Endothelial cell of umbilical vein (primary cell): Measurements from ENCODE around the gene SLC7A7.

ENCODE experiments used
- CTCF ChIP-seq, 2 donors: IDR thresholded peaks; 1 replicate in 1 of 2; 2 replicates in 1 of 2; pipeline ENCODE4 v1.5.1; 2011; ENCODE audit warnings: low read length in 2 of 2, mild to moderate bottlenecking in 2 of 2, moderate library complexity in 2 of 2, control low read depth in 1 of 2, inconsistent platforms in 1 of 2, low read depth in 1 of 2; ENCODE audit not compliant: insufficient read depth in 1 of 2; ENCODE audit errors: extremely low read depth in 1 of 2
- EZH2 ChIP-seq: IDR thresholded peaks from 2 replicates; pipeline ENCODE4 v1.6.1; 2012; ENCODE audit warnings: borderline replicate concordance, low read depth, mild to moderate bottlenecking, moderate library complexity, low read length, inconsistent platforms; ENCODE audit not compliant: severe bottlenecking
- FOS ChIP-seq: IDR thresholded peaks from 2 replicates; pipeline ENCODE4 v1.6.1; 2011; ENCODE audit warnings: mild to moderate bottlenecking, low read length, moderate library complexity, borderline replicate concordance; ENCODE audit not compliant: insufficient read depth
- GATA2 ChIP-seq: IDR thresholded peaks from 2 replicates; pipeline ENCODE4 v1.7.0; 2011; ENCODE audit warnings: low read depth, mild to moderate bottlenecking, moderate library complexity, mixed read lengths, low read length; ENCODE audit not compliant: insufficient read length, insufficient read depth
- JUN ChIP-seq: IDR thresholded peaks from 2 replicates; pipeline ENCODE4 v1.6.1; 2011; ENCODE audit warnings: borderline replicate concordance, low read depth; ENCODE audit not compliant: insufficient read length, insufficient read depth
- MYC ChIP-seq: IDR thresholded peaks from one replicate; pipeline ENCODE4 v1.6.1; 2011; ENCODE audit warnings: mild to moderate bottlenecking, low read depth, low read length
- POLR2A ChIP-seq: IDR thresholded peaks from 2 replicates; pipeline ENCODE4 v1.6.1; 2012; ENCODE audit warnings: low read depth, mild to moderate bottlenecking, control low read depth, low read length
- POLR2AphosphoS5 ChIP-seq: IDR thresholded peaks from 2 replicates; pipeline ENCODE4 v1.6.1; 2012; ENCODE audit warnings: low read depth, mild to moderate bottlenecking, control low read depth, low read length, moderate library complexity; ENCODE audit not compliant: insufficient read depth
- TF ChIP-seq, protein P1 (sequence below): IDR thresholded peaks from 2 replicates; pipeline ENCODE4 v1.6.1; 2011; ENCODE audit not compliant: insufficient read depth, insufficient read length

DNA sequence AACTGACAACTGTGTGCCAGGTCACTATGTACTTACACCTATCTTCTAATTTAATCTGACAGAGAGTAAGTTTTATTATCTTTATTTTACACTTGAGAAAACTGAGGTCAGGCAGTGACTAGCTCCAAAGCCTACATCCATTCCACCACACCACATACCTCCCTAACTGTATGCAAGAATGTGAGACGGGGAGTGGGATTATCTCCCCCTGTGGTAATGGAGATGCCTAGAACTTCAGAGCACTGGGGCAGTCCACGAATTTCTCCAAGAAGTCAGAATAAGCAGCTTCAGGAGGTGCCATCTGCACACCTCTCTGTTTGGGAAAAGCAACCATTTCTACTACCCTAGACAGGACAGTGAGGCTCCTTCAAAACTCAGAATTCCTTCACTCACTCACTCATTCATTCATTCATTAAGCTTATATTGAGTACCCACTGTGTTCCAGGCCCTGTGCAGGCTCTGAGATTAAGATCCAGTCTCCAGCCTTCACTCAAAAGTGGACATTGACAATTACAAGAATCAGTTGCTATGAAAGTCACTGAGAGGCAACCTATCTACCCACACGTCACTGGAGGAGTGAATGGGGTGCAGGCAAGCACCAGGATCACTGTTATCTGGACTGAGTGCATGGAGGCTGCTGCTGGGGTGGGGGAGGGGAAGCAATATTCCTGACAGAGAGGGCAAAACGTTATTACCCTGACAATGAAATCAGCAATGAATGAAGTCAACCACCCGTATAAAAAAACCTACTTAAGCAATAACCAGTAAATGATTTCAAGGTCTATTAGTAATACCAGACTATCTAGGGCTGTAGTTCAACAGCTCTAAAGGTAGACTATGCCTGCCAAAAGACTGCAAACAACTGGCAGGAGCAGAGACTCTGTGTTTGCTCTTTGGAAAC lies 18.0 kb downstream of the SLC7A7 start:
- TF ChIP-seq JUN = no peak
- no peak for TF ChIP-seq CTCF (IDR thresholded peaks at IDR 0.05; ENCODE audit: extremely low read depth in 1 of 2, insufficient read depth in 1 of 2, low read depth in 1 of 2, low read length in 2 of 2)
- no peak for TF ChIP-seq POLR2A
- TF ChIP-seq, protein P1, sequence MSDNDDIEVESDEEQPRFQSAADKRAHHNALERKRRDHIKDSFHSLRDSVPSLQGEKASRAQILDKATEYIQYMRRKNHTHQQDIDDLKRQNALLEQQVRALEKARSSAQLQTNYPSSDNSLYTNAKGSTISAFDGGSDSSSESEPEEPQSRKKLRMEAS = no peak
- no peak for TF ChIP-seq POLR2AphosphoS5
- TF ChIP-seq FOS = no peak
- no peak for TF ChIP-seq EZH2
- no peak for TF ChIP-seq MYC
- no peak for TF ChIP-seq GATA2
